DOHH2 (cell line): Measurements from ENCODE around the gene TRHDE.

Source experiments
- EZH2phosphoT487 ChIP-seq: fragments of 200-600 bp; sonication (generic); IDR thresholded peaks from 2 replicates; pipeline ENCODE4 v1.6.1; 2017; ENCODE audit warnings: borderline replicate concordance, mild to moderate bottlenecking, antibody characterized with exemption, low read length, moderate library complexity, mixed read lengths
- TF ChIP-seq, protein P1 (sequence below): fragments of 200-600 bp; sonication (generic); IDR thresholded peaks from one replicate; pipeline ENCODE4 v1.5.1; 2014; ENCODE audit warnings: antibody characterized with exemption, mild to moderate bottlenecking, low read depth, low read length; ENCODE audit not compliant: poor library complexity, severe bottlenecking

DNA sequence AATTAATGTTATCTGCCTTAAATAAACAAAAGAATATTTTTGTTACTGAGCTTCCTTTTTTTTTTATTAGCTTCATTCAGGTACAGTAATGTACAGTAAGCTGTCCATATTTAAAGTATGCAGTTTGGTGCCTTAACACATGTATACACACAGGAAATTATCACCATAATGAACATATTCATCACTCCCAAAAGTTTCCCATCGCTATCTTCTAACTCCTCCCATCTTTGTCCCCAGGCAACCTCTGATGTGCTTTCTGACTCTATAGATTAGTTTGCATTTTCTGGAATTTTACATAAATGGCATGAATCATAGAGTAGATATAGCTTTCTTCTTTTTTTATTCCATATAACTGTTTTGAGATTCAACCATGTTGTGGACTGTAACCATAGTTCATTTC, 193.0 kb downstream of the TRHDE start:
- no peak for TF ChIP-seq EZH2phosphoT487
- TF ChIP-seq, protein P1, sequence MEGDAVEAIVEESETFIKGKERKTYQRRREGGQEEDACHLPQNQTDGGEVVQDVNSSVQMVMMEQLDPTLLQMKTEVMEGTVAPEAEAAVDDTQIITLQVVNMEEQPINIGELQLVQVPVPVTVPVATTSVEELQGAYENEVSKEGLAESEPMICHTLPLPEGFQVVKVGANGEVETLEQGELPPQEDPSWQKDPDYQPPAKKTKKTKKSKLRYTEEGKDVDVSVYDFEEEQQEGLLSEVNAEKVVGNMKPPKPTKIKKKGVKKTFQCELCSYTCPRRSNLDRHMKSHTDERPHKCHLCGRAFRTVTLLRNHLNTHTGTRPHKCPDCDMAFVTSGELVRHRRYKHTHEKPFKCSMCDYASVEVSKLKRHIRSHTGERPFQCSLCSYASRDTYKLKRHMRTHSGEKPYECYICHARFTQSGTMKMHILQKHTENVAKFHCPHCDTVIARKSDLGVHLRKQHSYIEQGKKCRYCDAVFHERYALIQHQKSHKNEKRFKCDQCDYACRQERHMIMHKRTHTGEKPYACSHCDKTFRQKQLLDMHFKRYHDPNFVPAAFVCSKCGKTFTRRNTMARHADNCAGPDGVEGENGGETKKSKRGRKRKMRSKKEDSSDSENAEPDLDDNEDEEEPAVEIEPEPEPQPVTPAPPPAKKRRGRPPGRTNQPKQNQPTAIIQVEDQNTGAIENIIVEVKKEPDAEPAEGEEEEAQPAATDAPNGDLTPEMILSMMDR, result no peak
